ENCODE measurements around the gene ABLIM3. TPM values are rescaled to one million over a fixed set of nuclear protein-coding genes. Genes with fewer than 3 reads are reported as not detected.
A peak's percentile ranks its signal among the peaks of the same experiment; 100 is the strongest.

ABLIM3 gene
- total RNA-seq, 2 experiments from 2014 or later, result not detected

DNA sequence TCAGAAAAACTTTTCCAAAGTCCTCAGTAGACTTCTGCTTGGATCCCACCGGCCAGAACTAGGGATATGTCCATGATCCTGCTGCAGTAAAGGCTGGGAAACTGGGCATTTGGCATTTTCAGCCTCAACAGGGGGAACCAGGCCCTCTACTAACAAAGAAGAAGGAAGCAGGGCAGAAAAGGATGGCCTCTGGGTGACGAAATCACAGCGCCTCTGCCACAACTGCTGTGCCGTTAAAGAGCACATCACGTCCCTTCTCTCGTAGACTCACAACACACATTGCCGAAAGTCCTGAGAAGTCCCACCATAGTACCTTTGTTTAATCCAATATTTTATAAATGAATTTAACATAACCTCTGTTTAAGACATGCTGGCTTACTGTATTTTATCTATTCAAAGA is 120.0 kb downstream of the ABLIM3 start:
- Mint-ChIP-seq H3K9me3 (no peaks in the 10 kb centered on the region), H3K4me1 (ENCODE audit: low read depth) (peaks cover 9% of the 10 kb centered on the region), H3K27me3 (no peaks in the 10 kb centered on the region), H3K4me3 (no peak overlapping the region), H3K27ac (no peak overlapping the region), H3K36me3 (ENCODE audit: low read depth) (no peaks in the 10 kb centered on the region)
- no peak overlapping the region for H3K27ac ChIP-seq (ENCODE audit: low read depth in 1 of 2, low read length in 2 of 2)
- H3K4me3 ChIP-seq (ENCODE audit: low read length), result no peak overlapping the region
- no peaks in the 10 kb centered on the region for H3K36me3 ChIP-seq (ENCODE audit: insufficient read depth, low read length)
- ATAC-seq (ENCODE audit: poor library complexity) (no peak), DNase-seq (no peak)
- H3K27me3 ChIP-seq (ENCODE audit: control insufficient read depth in 1 of 2, insufficient read depth in 2 of 2, low read length in 2 of 2), result peaks cover 0 to 2% of the 10 kb centered on the region in 2 experiments
- ChIA-PET CTCF (no interaction called here), POLR2A (interaction anchor here (2.0 kb wide), 1 partner anchor 21 kb away, joined by 5 read pairs; no protein-coding TSS in a partner anchor)
- H3K4me1 ChIP-seq (ENCODE audit: insufficient read depth, low read length), result peaks cover 8% of the 10 kb centered on the region
- intact Hi-C loops (cut with DNase I, micrococcal nuclease), result loop anchor here in 1 of 2 experiments (10.0 kb wide), 3 partner anchors 66 to 816 kb away; partner anchors contain the start of gene ADRB2
- H3K9me3 ChIP-seq (ENCODE audit: control insufficient read depth in 1 of 2, insufficient read depth in 1 of 2, low read length in 2 of 2), result no peaks in the 10 kb centered on the region
- TF ChIP-seq, protein P1, sequence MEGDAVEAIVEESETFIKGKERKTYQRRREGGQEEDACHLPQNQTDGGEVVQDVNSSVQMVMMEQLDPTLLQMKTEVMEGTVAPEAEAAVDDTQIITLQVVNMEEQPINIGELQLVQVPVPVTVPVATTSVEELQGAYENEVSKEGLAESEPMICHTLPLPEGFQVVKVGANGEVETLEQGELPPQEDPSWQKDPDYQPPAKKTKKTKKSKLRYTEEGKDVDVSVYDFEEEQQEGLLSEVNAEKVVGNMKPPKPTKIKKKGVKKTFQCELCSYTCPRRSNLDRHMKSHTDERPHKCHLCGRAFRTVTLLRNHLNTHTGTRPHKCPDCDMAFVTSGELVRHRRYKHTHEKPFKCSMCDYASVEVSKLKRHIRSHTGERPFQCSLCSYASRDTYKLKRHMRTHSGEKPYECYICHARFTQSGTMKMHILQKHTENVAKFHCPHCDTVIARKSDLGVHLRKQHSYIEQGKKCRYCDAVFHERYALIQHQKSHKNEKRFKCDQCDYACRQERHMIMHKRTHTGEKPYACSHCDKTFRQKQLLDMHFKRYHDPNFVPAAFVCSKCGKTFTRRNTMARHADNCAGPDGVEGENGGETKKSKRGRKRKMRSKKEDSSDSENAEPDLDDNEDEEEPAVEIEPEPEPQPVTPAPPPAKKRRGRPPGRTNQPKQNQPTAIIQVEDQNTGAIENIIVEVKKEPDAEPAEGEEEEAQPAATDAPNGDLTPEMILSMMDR (IDR thresholded peaks at IDR 0.05), result no peak

- Mint-ChIP-seq H3K36me3 (ENCODE audit: low read depth) (no peaks in the 10 kb centered on the region), H3K27ac (no peak overlapping the region), H3K4me3 (no peak overlapping the region), H3K27me3 (no peaks in the 10 kb centered on the region), H3K4me1 (ENCODE audit: low read depth) (peaks cover 9% of the 10 kb centered on the region), H3K9me3 (no peaks in the 10 kb centered on the region)
- Histone ChIP-seq H3K4me3 (ENCODE audit: low read length) (no peak overlapping the region), H3K36me3 (ENCODE audit: insufficient read depth, low read length) (no peaks in the 10 kb centered on the region), H3K27me3 (ENCODE audit: control insufficient read depth in 1 of 2, insufficient read depth in 2 of 2, low read length in 2 of 2) (peaks cover 0 to 2% of the 10 kb centered on the region in 2 experiments), H3K4me1 (ENCODE audit: insufficient read depth, low read length) (peaks cover 8% of the 10 kb centered on the region), H3K27ac (ENCODE audit: low read depth in 1 of 2, low read length in 2 of 2) (no peak overlapping the region), H3K9me3 (ENCODE audit: control insufficient read depth in 1 of 2, insufficient read depth in 1 of 2, low read length in 2 of 2) (no peaks in the 10 kb centered on the region)
- ATAC-seq (ENCODE audit: poor library complexity), result no peak
- DNase-seq, result no peak
- TF ChIP-seq, protein P1 (IDR thresholded peaks at IDR 0.05), result no peak
- intact Hi-C loops (cut with DNase I, micrococcal nuclease), result loop anchor here in 1 of 2 experiments (10.0 kb wide), 3 partner anchors 68 to 818 kb away; partner anchors contain the start of gene ADRB2
- ChIA-PET POLR2A (no interaction called here), CTCF (interaction anchor here (5.4 kb wide), 1 partner anchor 121 kb away, joined by 33 read pairs; the partner anchor contains the start of gene ABLIM3)
Observed at GRCh38 chr5:149262315-149262714, 121.0 kb downstream of the ABLIM3 start.

- intact Hi-C loops (cut with DNase I, micrococcal nuclease), result loop anchor here (1.0 to 10.0 kb wide), 7 partner anchors 24 to 820 kb away; partner anchors contain the start of genes ABLIM3 (in 2 of the 2) and ADRB2 (in 1 of the 2)
- H3K9me3 ChIP-seq (ENCODE audit: control insufficient read depth in 1 of 2, insufficient read depth in 1 of 2, low read length in 2 of 2), result peaks cover 4 to 8% of the 10 kb centered on the region in 2 experiments
- H3K27ac ChIP-seq (ENCODE audit: low read depth in 1 of 2, low read length in 2 of 2), result no peak overlapping the region
- Mint-ChIP-seq H3K9me3 (peaks cover 2% of the 10 kb centered on the region), H3K27ac (no peak overlapping the region), H3K36me3 (ENCODE audit: low read depth) (no peaks in the 10 kb centered on the region), H3K4me3 (no peak overlapping the region), H3K4me1 (ENCODE audit: low read depth) (peaks cover 9% of the 10 kb centered on the region), H3K27me3 (peaks cover 5% of the 10 kb centered on the region)
- ChIA-PET CTCF (interaction anchor here (0.7 to 5.4 kb wide), 3 partner anchors 15 to 124 kb away, joined by 3 to 33 read pairs (median 3); partner anchors contain the start of gene ABLIM3), POLR2A (interaction anchor here (1.8 to 2.6 kb wide), 2 partner anchors 24 to 123 kb away, joined by 9 to 18 read pairs; partner anchors contain the start of gene ABLIM3)
- ATAC-seq (ENCODE audit: poor library complexity) (peak; percentile 99), DNase-seq (peak; percentile 45 to 79 (median 58))
- TF ChIP-seq, protein P1 (IDR thresholded peaks at IDR 0.05), result peak; percentile 87
- H3K36me3 ChIP-seq (ENCODE audit: insufficient read depth, low read length), result no peaks in the 10 kb centered on the region
- H3K4me3 ChIP-seq (ENCODE audit: low read length), result no peak overlapping the region
- H3K27me3 ChIP-seq (ENCODE audit: control insufficient read depth in 1 of 2, insufficient read depth in 2 of 2, low read length in 2 of 2), result no peaks in the 10 kb centered on the region
- peaks cover 8% of the 10 kb centered on the region for H3K4me1 ChIP-seq (ENCODE audit: insufficient read depth, low read length)
Observed at GRCh38 chr5:149264439-149265067, 123.3 kb downstream of the ABLIM3 start.

Data from CD4-positive, alpha-beta T cell (primary cell).